Measurements from ENCODE around the gene EIF2B4. TPM values are rescaled to one million over a fixed set of nuclear protein-coding genes. Genes with fewer than 3 reads are reported as not detected.

EIF2B4 gene
- total and polyA plus RNA-seq, 2 of the 13 experiments (the other 11 are each of a cell fraction or from before 2014, with no cell fraction given) = 91.5 to 96.4 TPM

- peak; percentile 99 for TF ChIP-seq HCFC1 (IDR thresholded peaks at IDR 0.05; ENCODE audit: low read depth, low read length)
- TF ChIP-seq ELK4 (CRISPR knock-in tag; IDR thresholded peaks at IDR 0.05; ENCODE audit: borderline replicate concordance) = no peak
- TF ChIP-seq ZNF253 (CRISPR knock-in tag; IDR thresholded peaks at IDR 0.05; ENCODE audit: borderline replicate concordance) = peak; percentile 82; the same call in 1 of the 2 replicates
- peak; percentile 96 for TF ChIP-seq AGO1 (IDR thresholded peaks at IDR 0.05; ENCODE audit: low read depth, low read length, poor library complexity, severe bottlenecking)
- no peak for TF ChIP-seq NCOA5 (CRISPR knock-in tag; IDR thresholded peaks at IDR 0.05)
- TF ChIP-seq HES4 (CRISPR knock-in tag; IDR thresholded peaks at IDR 0.05; ENCODE audit: borderline replicate concordance) = peak; percentile 77; the same call in 1 of the 2 replicates
- TF ChIP-seq FOXM1 (CRISPR knock-in tag; IDR thresholded peaks at IDR 0.05) = no peak; the same call in 1 of the 2 replicates
- peak; percentile 94 for TF ChIP-seq MED1 (CRISPR knock-in tag; IDR thresholded peaks at IDR 0.05)
- peak; percentile 26; the same call in 1 of the 2 replicates for TF ChIP-seq ZNF510 (CRISPR knock-in tag; IDR thresholded peaks at IDR 0.05; ENCODE audit: low read depth)
- TF ChIP-seq SMC3 (IDR thresholded peaks at IDR 0.05; ENCODE audit: low read length) = peak; percentile 52; the same call in 1 of the 2 replicates
These were observed at the start of gene EIF2B4, which contains the start of gene SNX17 (continued) for GRCh38 chr2:27370026-27370815.

- DNase-seq (ENCODE audit: low spot score) (no peak), ATAC-seq (no peak), FAIRE-seq (no peak)
- WGBS (ENCODE audit: low lambda C conversion rate) = 74% methylated on average over 6 of the region's 6 CpGs
- no peaks in the 10 kb centered on the region for H3K27me3 ChIP-seq (ENCODE audit: control insufficient read depth in 1 of 2, insufficient read depth in 2 of 2, low read length in 2 of 2)
- H3K27ac ChIP-seq (ENCODE audit: extremely low read length, insufficient read depth, low read length) = no peak overlapping the region
- H3K36me3 ChIP-seq (replicated peaks in 1 of 2; ENCODE audit: control insufficient read depth in 1 of 2, insufficient read depth in 2 of 2, low read length in 2 of 2) = no peaks in the 10 kb centered on the region
- no peak for TF ChIP-seq HOXA5 (CRISPR knock-in tag; IDR thresholded peaks at IDR 0.05)
- no peak for TF ChIP-seq ZNF597 (CRISPR knock-in tag; IDR thresholded peaks at IDR 0.05)
- TF ChIP-seq ZNF670 (CRISPR knock-in tag; IDR thresholded peaks at IDR 0.05; ENCODE audit: borderline replicate concordance) = no peak
- TF ChIP-seq DNMT1 (CRISPR knock-in tag; IDR thresholded peaks at IDR 0.05) = no peak
- no peak overlapping the region for H3K9ac ChIP-seq (ENCODE audit: insufficient read depth, low read depth, low read length)
- CTCF ChIA-PET (ENCODE audit: low intra/inter-chr PET ratio, low total read pairs) = no interaction called here
- H3K4me2 ChIP-seq (ENCODE audit: low read depth, low read length) = no peak overlapping the region
- in situ Hi-C loops (cut with HindIII; ENCODE audit: extremely low pct_ligation_motif_present, low pct_unique_long_range_greater_than_20kb) = no loop called here
- H3K9me3 ChIP-seq (ENCODE audit: low read length) = no peaks in the 10 kb centered on the region
- POLR2A ChIA-PET = no interaction called here
- no TSS peak for BruUV-seq (replicated peaks)
- H3K4me3 ChIP-seq (replicated peaks in 1 of 3; ENCODE audit: insufficient read depth in 1 of 3, low read depth in 2 of 3, low read length in 3 of 3) = no peak overlapping the region
- intact Hi-C loops (cut with micrococcal nuclease; ENCODE audit: unreplicated experiment) = no loop called here
- H3K4me1 ChIP-seq (ENCODE audit: insufficient read depth, low read length) = peaks cover 36% of the 10 kb centered on the region
- H3K79me2 ChIP-seq (ENCODE audit: insufficient read depth, low read length) = no peaks in the 10 kb centered on the region
- H4K20me1 ChIP-seq (ENCODE audit: insufficient read depth, low read length) = no peaks in the 10 kb centered on the region
- no peak overlapping the region for H2AFZ ChIP-seq (ENCODE audit: low read length)
These were observed 46.0 kb upstream of the EIF2B4 start for GRCh38 chr2:27416151-27416550.
